Heart right ventricle (tissue), 16 donors: Measurements from ENCODE around the gene KAT2A. TPM values are rescaled to one million over a fixed set of nuclear protein-coding genes. Genes with fewer than 3 reads are reported as not detected.

ENCODE experiments used
- ATAC-seq, 8 donors: fragments of 200-7000 bp; cut with Tn5 transposase; one replicate each; pipeline ENCODE4 v1.9.1; 2020; ENCODE audit warnings: mild to moderate bottlenecking in 8 of 8, moderate library complexity in 8 of 8, moderate number of reproducible peaks in 1 of 8
- DNase-seq, 2 donors: peaks; one replicate each; pipeline ENCODE4 v3.0.0-alpha.2; 2020
- H3K27ac ChIP-seq, 10 donors: fragments of 200-600 bp; sonication (generic) in 2 of 10; one replicate each; pipeline versions ENCODE4 v1.5.0 to v1.8.0; 2020 to 2022; ENCODE audit warnings: mild to moderate bottlenecking in 3 of 10
- H3K27me3 ChIP-seq, 7 donors: fragments of 200-600 bp; one replicate each; pipeline ENCODE4 v1.8.0; 2021 to 2022; ENCODE audit warnings: mild to moderate bottlenecking in 2 of 7
- H3K36me3 ChIP-seq, 9 donors: fragments of 200-600 bp; sonication (generic) in 1 of 9; one replicate each; pipeline versions ENCODE4 v1.5.0 to v1.8.0; 2020 to 2022; ENCODE audit warnings: mild to moderate bottlenecking in 2 of 9
- H3K4me1 ChIP-seq, 9 donors: fragments of 200-600 bp; sonication (generic) in 1 of 9; one replicate each; pipeline versions ENCODE4 v1.5.0 to v1.8.0; 2020 to 2022; ENCODE audit warnings: mild to moderate bottlenecking in 4 of 9
- H3K4me3 ChIP-seq, 10 donors: fragments of 200-600 bp; sonication (generic) in 2 of 10; one replicate each; pipeline versions ENCODE4 v1.5.0 to v1.8.0; 2020 to 2022; ENCODE audit warnings: mild to moderate bottlenecking in 7 of 10, moderate library complexity in 2 of 10
- H3K9me3 ChIP-seq, 11 donors: fragments of 200-600 bp in 10 of 11; sonication (generic) in 2 of 11; one replicate each; pipeline versions ENCODE4 v1.5.0 to v1.8.0; 2013 to 2022; ENCODE audit warnings: mild to moderate bottlenecking in 2 of 11, control low read depth in 1 of 11, moderate library complexity in 1 of 11
- CTCF ChIP-seq, 9 donors: fragments of 200-600 bp; sonication (generic) in 2 of 9; IDR thresholded peaks; one replicate each; pipeline versions ENCODE4 v1.5.0 to v1.8.0; 2021 to 2022; ENCODE audit warnings: antibody characterized with exemption in 9 of 9, mild to moderate bottlenecking in 5 of 9, moderate library complexity in 1 of 9
- WGBS, 2 donors: extraction: QIAGEN DNeasy Blood & Tissue Kit; methylation state at CpG; one replicate each; pipeline ENCODE4 v1.1.7; 2013; ENCODE audit warnings: inconsistent platforms in 1 of 2; 5-methylcytosine and 5-hydroxymethylcytosine counted together
- intact Hi-C, 10 donors: fragments of 100-400 bp; cut with DNase I; formaldehyde crosslinking; loops; one replicate each; pipeline versions ENCODE4 v1.11.1 to v1.14.2; 2022
- polyA plus RNA-seq, 2 donors: library from polyadenylated mRNA; stranded (reverse); fragments of 200-250 nt; gene quantifications; one replicate each; pipeline ENCODE4 v1.2.3, GENCODE V29; 2013
- total RNA-seq, 10 donors: library from RNA; stranded (reverse); fragmentation: NEBNext Ultra II Directional in 3 of 10; extraction: Animal tissue kit (Norgen Biotek cat#: 25700) in 3 of 10; gene quantifications; one replicate each; pipeline versions ENCODE4 v1.2.1 to v1.2.4, GENCODE V29; 2021 to 2023
- donor health status: Arrhythmogenic right ventricular cardiomyopathy.
- donor health status: ischemic (EF 13 %, LVEDD 7.1; RV severe dilation, severe dysfunction).
- donor health status: healthy with polysubstance abuse.
- donor health status: DM: no; HTN: yes; CAD: no.
- donor health status: DM: no; HTN: no; CAD: no.
- donor health status: ischemic (EF 25% LVEDD 6.9; RV normal size, moderate dysfunction).
- donor health status: ischemic (EF 25% LVEDD 5.7; RV mildly dilated, moderate dysfunction).
- donor health status: healthy.
- donor health status: DM: yes; HTN: yes; CAD: no.
- donor health status: Ischemic cardiomyopathy.
- donor health status: ischemic (EF 35%, LVEDD 5.7; RV mildly dilated, moderate dysfunction).
- donor health status: nonischemic (EF 11% LVEDD 7.7; RV severe dilation, severe dysfunction).
- donor health status: DM: yes; HTN: yes; CAD: no.
- donor health status: PGD.
- donor health status: ischemic (EF 29% LVEDD 5.4; RV normal size, mild dysfunction).
- donor health status: nonischemic (EF 23%, LVEDD 6.1; RV moderate dilation, normal function).

KAT2A gene
- total and polyA plus RNA-seq, 12 donors = 9.3 to 118 (median 15.0) TPM

DNA sequence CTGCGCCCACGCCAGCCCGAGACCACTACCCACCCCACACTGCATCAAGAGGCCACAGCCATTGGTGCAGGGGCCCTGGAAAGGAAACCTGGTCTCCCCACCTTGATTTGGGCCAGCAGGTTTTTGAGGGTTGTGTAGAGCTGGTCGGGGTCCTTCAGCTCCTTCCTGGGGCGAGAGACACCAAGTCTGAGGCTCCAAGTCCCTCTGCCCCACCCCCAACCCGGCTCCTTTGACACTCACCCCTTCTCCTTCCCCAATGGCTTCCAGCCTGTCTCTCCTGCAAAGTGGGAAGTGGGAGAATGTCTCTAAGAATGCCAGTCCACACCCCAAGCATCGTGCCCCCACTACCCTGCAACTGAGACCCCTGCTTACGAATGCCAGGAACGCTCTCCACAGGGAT, 7.0 kb downstream of the KAT2A start:
- no peak for ATAC-seq
- no peaks in the 10 kb centered on the region for H3K9me3 ChIP-seq
- H3K4me3 ChIP-seq = no peak overlapping the region
- no peak overlapping the region for H3K27ac ChIP-seq
- intact Hi-C loops = loop anchor here in 3 of 10 donors (2.0 to 5.0 kb wide), 3 partner anchors 47 to 149 kb away; no protein-coding TSS in a partner anchor
- DNase-seq = no peak
- H3K4me1 ChIP-seq = peaks cover 7 to 40% (median 17%) of the 10 kb centered on the region in 9 donors
- 95 to 97% methylated on average over 9 of the region's 9 CpGs for WGBS, 2 donors
- TF ChIP-seq CTCF (IDR thresholded peaks at IDR 0.05) = no peak
- peaks cover 0 to 75% (median 0%) of the 10 kb centered on the region in 9 donors for H3K36me3 ChIP-seq
- H3K27me3 ChIP-seq = no peaks in the 10 kb centered on the region

DNA sequence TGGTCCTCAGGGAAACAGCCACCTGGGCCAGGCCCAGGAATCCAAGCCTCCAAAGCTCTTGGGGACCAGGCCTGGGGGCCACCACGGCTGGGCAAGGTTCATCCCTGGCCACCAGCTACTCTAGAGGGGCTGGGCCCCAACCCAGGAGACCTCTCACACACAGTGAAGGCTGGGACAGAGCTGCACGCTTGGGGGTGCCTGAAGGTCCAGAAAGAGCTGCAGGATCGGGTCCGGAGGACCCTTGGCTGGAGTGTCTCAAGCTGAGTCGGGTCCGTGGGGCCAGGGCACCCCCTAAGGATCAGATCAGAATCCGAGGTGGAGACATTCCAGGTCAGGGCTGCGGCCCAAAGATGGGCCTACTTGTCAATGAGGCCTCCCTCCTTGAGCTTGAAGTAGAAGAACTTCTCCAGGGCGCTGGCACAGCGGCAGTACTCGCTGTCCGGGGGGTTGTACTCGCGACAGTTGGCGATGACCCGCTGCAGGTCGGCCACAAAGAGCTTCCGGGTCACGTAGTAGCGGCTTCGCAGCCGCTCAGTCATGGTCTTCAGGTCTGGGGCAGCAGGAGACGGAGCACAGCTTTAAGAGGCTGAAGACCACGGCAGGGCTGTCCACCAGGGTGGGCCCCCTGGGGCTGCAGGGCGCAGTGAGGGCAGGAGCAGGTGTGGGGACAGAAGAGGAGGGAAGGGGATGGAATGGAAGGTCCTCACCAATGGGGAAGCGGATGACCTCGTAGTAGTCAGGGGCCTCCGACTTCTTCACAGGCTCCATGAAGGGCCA, 7.7 kb downstream of the KAT2A start:
- intact Hi-C loops = loop anchor here in 3 of 10 donors (2.0 to 5.0 kb wide), 3 partner anchors 46 to 149 kb away; no protein-coding TSS in a partner anchor
- peaks cover 0 to 76% (median 0%) of the 10 kb centered on the region in 9 donors for H3K36me3 ChIP-seq

GRCh38 chr17:42112552-42113176, 8.5 kb downstream of the KAT2A start, which contains the start of gene DHX58:
Gene DHX58, minus strand, starts transcription at chr17:42112714. Its CDS starts 822 bp downstream, at chr17:42111892.
- intact Hi-C loops = loop anchor here in 2 of 10 donors (5.0 kb wide), 2 partner anchors 45 to 85 kb away; no protein-coding TSS in a partner anchor
- DNase-seq (peak; percentile 56 to 82), ATAC-seq (peak; percentile 65 to 93 (median 85))
- Histone ChIP-seq H3K27me3 (no peaks in the 10 kb centered on the region), H3K36me3 (peaks cover 0 to 77% (median 0%) of the 10 kb centered on the region in 9 donors), H3K4me1 (peaks cover 7 to 37% (median 17%) of the 10 kb centered on the region in 9 donors), H3K27ac (peak within 1 kb of the TSS; percentile 69 to 93 (median 90)), H3K9me3 (no peaks in the 10 kb centered on the region), H3K4me3 (peak within 1 kb of the TSS; percentile 16 to 69 (median 62))
- 24 to 33% methylated on average over 10 of the region's 10 CpGs for WGBS, 2 donors
- peak in 1 of 9 donors; percentile 9 for TF ChIP-seq CTCF (IDR thresholded peaks at IDR 0.05)

More for the DNA sequence above, 7.7 kb downstream of the KAT2A start:
- Histone ChIP-seq H3K4me3 (peak overlapping the region in 1 of 10 donors; percentile 65), H3K27me3 (no peaks in the 10 kb centered on the region), H3K27ac (peak overlapping the region in 9 of 10 donors; percentile 69 to 93 (median 91)), H3K9me3 (no peaks in the 10 kb centered on the region), H3K4me1 (peaks cover 7 to 36% (median 17%) of the 10 kb centered on the region in 9 donors)
- 92 to 93% methylated on average over 28 of the region's 28 CpGs for WGBS, 2 donors
- no peak for TF ChIP-seq CTCF (IDR thresholded peaks at IDR 0.05)
- DNase-seq = no peak
- ATAC-seq = no peak
